CD14-positive monocyte (primary cell): Measurements from ENCODE around the gene PRKX. TPM values are rescaled to one million over a fixed set of nuclear protein-coding genes. Genes with fewer than 3 reads are reported as not detected.

Source experiments
- DNase-seq, 3 donors: peaks; one replicate each; pipeline ENCODE4 v3.0.0-alpha.2; 2011 to 2022
- H2AFZ ChIP-seq: 2 replicates; pipeline ENCODE4 v1.6.0; 2012; ENCODE audit warnings: mild to moderate bottlenecking, low read depth, low read length, inconsistent platforms; ENCODE audit not compliant: insufficient read depth, poor library complexity, severe bottlenecking
- H3K27ac ChIP-seq, 2 donors: 1 replicate in 1 of 2; 2 replicates in 1 of 2; pipeline ENCODE4 v1.5.1; 2012 to 2013; ENCODE audit warnings: low read length in 2 of 2, control low read depth in 1 of 2, inconsistent platforms in 1 of 2, low read depth in 1 of 2, mild to moderate bottlenecking in 1 of 2
- H3K27me3 ChIP-seq, 2 donors: one replicate each; pipeline versions ENCODE4 v1.6.0 to v1.6.1; 2011 to 2013; ENCODE audit warnings: low read length in 2 of 2; ENCODE audit not compliant: control insufficient read depth in 2 of 2, insufficient read depth in 2 of 2
- H3K36me3 ChIP-seq, 2 donors: replicated peaks in 1 of 2; 1 replicate in 1 of 2; 2 replicates in 1 of 2; pipeline versions ENCODE4 v1.5.1 to v1.6.1; 2012 to 2013; ENCODE audit warnings: low read length in 2 of 2, control low read depth in 1 of 2, inconsistent platforms in 1 of 2, mild to moderate bottlenecking in 1 of 2; ENCODE audit not compliant: insufficient read depth in 2 of 2, control insufficient read depth in 1 of 2
- H3K4me1 ChIP-seq, 2 donors: 1 replicate in 1 of 2; 2 replicates in 1 of 2; pipeline versions ENCODE4 v1.5.1 to v1.6.1; 2012 to 2013; ENCODE audit warnings: low read length in 2 of 2, control low read depth in 1 of 2, inconsistent platforms in 1 of 2, mild to moderate bottlenecking in 1 of 2, moderate library complexity in 1 of 2; ENCODE audit not compliant: insufficient read depth in 2 of 2, control insufficient read depth in 1 of 2
- H3K4me2 ChIP-seq: replicated peaks from 2 replicates; pipeline ENCODE3; 2012; ENCODE audit warnings: low read length, moderate library complexity, mild to moderate bottlenecking; ENCODE audit not compliant: poor library complexity, severe bottlenecking; ENCODE audit errors: extremely low read depth
- H3K4me3 ChIP-seq, 3 experiments: fragments of 200-600 bp in 1 of 3; sonication (generic) in 1 of 3; replicated peaks in 1 of 3; 1 replicate in 2 of 3; 2 replicates in 1 of 3; pipeline ENCODE4 v1.5.1; 2011 to 2013; ENCODE audit warnings: low read length in 3 of 3, mild to moderate bottlenecking in 3 of 3, control low read depth in 2 of 3, low read depth in 2 of 3, inconsistent platforms in 1 of 3, moderate library complexity in 1 of 3
- H3K79me2 ChIP-seq: 2 replicates; pipeline ENCODE4 v1.6.0; 2012; ENCODE audit warnings: mild to moderate bottlenecking, control low read depth, inconsistent platforms, low read length, moderate library complexity; ENCODE audit not compliant: insufficient read depth
- H3K9ac ChIP-seq: 2 replicates; pipeline ENCODE4 v1.6.0; 2017; ENCODE audit warnings: low read length, mild to moderate bottlenecking; ENCODE audit not compliant: insufficient read depth, poor library complexity, severe bottlenecking
- H3K9me3 ChIP-seq, 2 donors: replicated peaks in 1 of 2; 1 replicate in 1 of 2; 2 replicates in 1 of 2; pipeline versions ENCODE4 v1.5.1 to v1.6.1; 2012 to 2013; ENCODE audit warnings: low read length in 2 of 2, control low read depth in 1 of 2; ENCODE audit not compliant: control insufficient read depth in 1 of 2, insufficient read depth in 1 of 2
- H4K20me1 ChIP-seq: 2 replicates; pipeline ENCODE4 v1.6.0; 2012; ENCODE audit warnings: mild to moderate bottlenecking, low read length, control low read depth, moderate library complexity; ENCODE audit not compliant: insufficient read depth
- H3K27ac Mint-ChIP-seq, 7 donors: one replicate each; pipeline ENCODE4 v1.8.0; 2020; ENCODE audit warnings: mild to moderate bottlenecking in 7 of 7, mixed read lengths in 7 of 7, moderate library complexity in 6 of 7, inconsistent platforms in 2 of 7
- H3K27me3 Mint-ChIP-seq, 3 donors: one replicate each; pipeline ENCODE4 v1.8.0; 2021 to 2022; ENCODE audit warnings: low read depth in 3 of 3, mild to moderate bottlenecking in 3 of 3, mixed read lengths in 3 of 3, moderate library complexity in 3 of 3, inconsistent platforms in 1 of 3
- H3K36me3 Mint-ChIP-seq, 2 donors: one replicate each; pipeline ENCODE4 v1.8.0; 2020; ENCODE audit warnings: mixed read lengths in 2 of 2, inconsistent platforms in 1 of 2, mild to moderate bottlenecking in 1 of 2
- H3K4me1 Mint-ChIP-seq: one replicate; pipeline ENCODE4 v1.8.0; 2020; ENCODE audit warnings: mild to moderate bottlenecking, mixed read lengths
- H3K4me3 Mint-ChIP-seq, 2 donors: one replicate each; pipeline ENCODE4 v1.8.0; 2020; ENCODE audit warnings: mild to moderate bottlenecking in 2 of 2, mixed read lengths in 2 of 2, moderate library complexity in 1 of 2
- H3K9me3 Mint-ChIP-seq, 7 donors: one replicate each; pipeline ENCODE4 v1.8.0; 2020 to 2022; ENCODE audit warnings: mixed read lengths in 7 of 7, mild to moderate bottlenecking in 6 of 7, moderate library complexity in 6 of 7, inconsistent platforms in 2 of 7
- WGBS: methylation state at CpG from one replicate; pipeline ENCODE4 v1.1.5; 2013; ENCODE audit warnings: missing lambda C conversion rate; ENCODE audit not compliant: insufficient coverage; 5-methylcytosine and 5-hydroxymethylcytosine counted together
- intact Hi-C, 2 donors: fragments of 100-400 bp; cut with micrococcal nuclease; formaldehyde crosslinking; loops; one replicate each; pipeline versions ENCODE4 v1.15.0 to v1.15.1; 2023
- polyA minus RNA-seq: library from RNA; depleted of rRNA, polyadenylated mRNA; stranded (reverse); fragments of >200 nt; gene quantifications from 2 replicates; pipeline ENCODE4 v1.2.3, GENCODE V29; 2012
- polyA plus RNA-seq, 3 donors: library from polyadenylated mRNA; depleted of rRNA in 1 of 3; unstranded in 2 of 3; stranded (reverse) in 1 of 3; fragments of 300-500 nt in 2 of 3; fragments of >200 nt in 1 of 3; fragmentation: Illumina TruSeq in 2 of 3; gene quantifications; 1 replicate in 2 of 3; 2 replicates in 1 of 3; pipeline ENCODE4 v1.2.3, GENCODE V29; 2012 to 2021
- total RNA-seq, 12 experiments: library from RNA in 1 of 12; stranded (reverse) in 1 of 12; fragments of 120-200 nt in 1 of 12; gene quantifications; one replicate each; pipeline ENCODE4 v1.2.4 and lab custom pipeline; 2013 to 2026; ENCODE audit warnings: mixed read lengths in 6 of 12, inconsistent platforms in 1 of 12
- TF ChIP-seq, protein P1 (sequence below): fragments of 200-600 bp; IDR thresholded peaks from one replicate; pipeline ENCODE4 v1.8.0; 2022; ENCODE audit warnings: antibody characterized with exemption, mild to moderate bottlenecking

PRKX gene
- total RNA-seq (2013) = 32.0 TPM
- polyA plus RNA-seq = 10 to 100 TPM; 41.6 to 47.0 (median 46.2) TPM
- polyA minus RNA-seq = 17.2 and 23.4 TPM in 2 replicates
- 6.4 to 53.8 (median 33.1) reads per million in 11 experiments for total RNA-seq (lab: John Stamatoyannopoulos, UW)

DNA sequence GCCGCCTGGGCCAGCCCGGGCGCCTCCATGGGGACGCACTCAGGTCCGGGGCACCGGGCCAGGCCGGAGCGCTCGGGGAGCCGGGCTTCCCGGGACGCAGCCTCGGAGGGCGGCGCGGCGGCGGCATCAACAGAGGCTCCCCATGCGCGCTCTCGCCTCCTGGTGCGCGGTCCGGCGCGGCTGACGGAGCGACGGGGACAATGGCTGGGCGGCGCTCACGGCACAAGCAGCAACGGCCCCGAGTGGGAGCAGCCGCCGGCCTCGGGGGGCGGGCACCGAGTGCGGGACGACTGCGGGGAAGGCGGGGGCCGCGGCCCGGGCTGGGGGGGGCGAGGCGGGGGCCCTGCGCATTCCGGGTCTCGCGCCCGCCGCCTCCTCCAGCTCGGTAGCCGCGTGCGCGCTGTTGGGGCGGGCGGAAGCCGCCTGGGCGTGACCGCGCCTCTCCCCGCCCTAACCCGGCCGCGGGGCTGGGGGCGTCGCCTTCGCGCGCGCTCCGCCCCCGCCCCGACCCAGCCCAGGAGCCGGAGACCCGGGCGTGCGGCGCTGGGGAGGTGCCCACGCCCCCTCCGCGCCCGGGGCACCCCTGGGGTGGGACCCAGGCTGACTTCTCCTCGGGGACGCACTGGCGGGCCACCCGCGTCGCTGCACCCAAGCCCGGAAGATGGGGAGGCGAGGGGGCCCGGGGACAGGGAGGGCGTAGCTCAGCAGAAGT is at the start of gene PRKX:
PRKX (minus strand) TSS at position 425 of the 712 bp plus-strand sequence; CDS start at position 29, 396 bp downstream.
- Mint-ChIP-seq H3K27me3 (peaks cover 0 to 8% (median 0%) of the 10 kb centered on the region in 3 donors), H3K9me3 (peaks cover 0 to 6% (median 3%) of the 10 kb centered on the region in 7 donors), H3K36me3 (peaks cover 0 to 15% of the 10 kb centered on the region in 2 donors), H3K27ac (peak within 1 kb of the TSS in 6 of 7 donors; percentile 41 to 83 (median 67)), H3K4me1 (peaks cover 17% of the 10 kb centered on the region), H3K4me3 (peak within 1 kb of the TSS; percentile 95 to 96)
- TF ChIP-seq, protein P1, sequence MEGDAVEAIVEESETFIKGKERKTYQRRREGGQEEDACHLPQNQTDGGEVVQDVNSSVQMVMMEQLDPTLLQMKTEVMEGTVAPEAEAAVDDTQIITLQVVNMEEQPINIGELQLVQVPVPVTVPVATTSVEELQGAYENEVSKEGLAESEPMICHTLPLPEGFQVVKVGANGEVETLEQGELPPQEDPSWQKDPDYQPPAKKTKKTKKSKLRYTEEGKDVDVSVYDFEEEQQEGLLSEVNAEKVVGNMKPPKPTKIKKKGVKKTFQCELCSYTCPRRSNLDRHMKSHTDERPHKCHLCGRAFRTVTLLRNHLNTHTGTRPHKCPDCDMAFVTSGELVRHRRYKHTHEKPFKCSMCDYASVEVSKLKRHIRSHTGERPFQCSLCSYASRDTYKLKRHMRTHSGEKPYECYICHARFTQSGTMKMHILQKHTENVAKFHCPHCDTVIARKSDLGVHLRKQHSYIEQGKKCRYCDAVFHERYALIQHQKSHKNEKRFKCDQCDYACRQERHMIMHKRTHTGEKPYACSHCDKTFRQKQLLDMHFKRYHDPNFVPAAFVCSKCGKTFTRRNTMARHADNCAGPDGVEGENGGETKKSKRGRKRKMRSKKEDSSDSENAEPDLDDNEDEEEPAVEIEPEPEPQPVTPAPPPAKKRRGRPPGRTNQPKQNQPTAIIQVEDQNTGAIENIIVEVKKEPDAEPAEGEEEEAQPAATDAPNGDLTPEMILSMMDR = no peak
- peaks cover 28% of the 10 kb centered on the region for H4K20me1 ChIP-seq
- intact Hi-C loops = loop anchor here in 1 of 2 donors (5.0 kb wide), 1 partner anchor 51 kb away; no protein-coding TSS in a partner anchor
- H3K4me1 ChIP-seq = peaks cover 14 to 31% of the 10 kb centered on the region in 2 donors
- no peaks in the 10 kb centered on the region for H3K9me3 ChIP-seq
- H3K27ac ChIP-seq = peak within 1 kb of the TSS in 1 of 2 donors; percentile 70
- H3K36me3 ChIP-seq = no peaks in the 10 kb centered on the region
- DNase-seq = peak; percentile 20 to 45 (median 24)
- peak within 1 kb of the TSS; percentile 68 to 89 (median 83) for H3K4me3 ChIP-seq
- peak within 1 kb of the TSS; percentile 72 for H3K9ac ChIP-seq
- peak within 1 kb of the TSS; percentile 95 for H3K4me2 ChIP-seq
- H3K27me3 ChIP-seq = no peaks in the 10 kb centered on the region
- H2AFZ ChIP-seq = peak within 1 kb of the TSS; percentile 93
- peaks cover 49% of the 10 kb centered on the region for H3K79me2 ChIP-seq
- 0% methylated on average over 69 of the region's 97 CpGs for WGBS

DNA sequence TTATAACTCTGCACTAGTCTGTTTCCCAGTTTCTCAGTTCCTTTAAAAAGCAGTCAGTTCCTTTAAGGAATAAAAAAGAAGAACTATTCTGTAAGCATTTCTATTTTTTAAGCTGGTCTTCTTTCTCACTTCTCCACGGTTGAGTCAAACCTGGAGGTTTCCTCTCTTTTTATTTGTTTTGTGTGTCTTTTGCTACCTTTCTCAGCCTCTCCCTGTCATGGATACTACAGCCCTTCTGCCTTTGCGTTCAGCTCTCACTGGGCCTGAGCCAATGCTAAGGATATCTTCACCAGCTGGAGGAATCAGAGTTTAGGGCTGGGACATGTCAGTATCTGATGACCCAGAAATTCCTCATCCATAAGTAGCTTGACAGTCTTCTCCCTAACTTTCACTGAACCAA is 49.7 kb upstream of the PRKX start:
- Mint-ChIP-seq H3K9me3 (peaks cover 0 to 2% (median 0%) of the 10 kb centered on the region in 7 donors), H3K27ac (peak overlapping the region in 5 of 7 donors; percentile 46 to 87 (median 64)), H3K4me3 (peak overlapping the region in 1 of 2 donors; percentile 27), H3K36me3 (no peaks in the 10 kb centered on the region), H3K4me1 (peaks cover 18% of the 10 kb centered on the region), H3K27me3 (no peaks in the 10 kb centered on the region)
- peak in 1 of 3 donors; percentile 0 for DNase-seq
- no CpG with 5 or more reads among the region's 2 CpGs for WGBS
- TF ChIP-seq, protein P1 = no peak
- no peak overlapping the region for H2AFZ ChIP-seq
- no peaks in the 10 kb centered on the region for H4K20me1 ChIP-seq
- no peak overlapping the region for H3K27ac ChIP-seq
- H3K4me1 ChIP-seq = peaks cover 9 to 10% of the 10 kb centered on the region in 2 donors
- no peaks in the 10 kb centered on the region for H3K27me3 ChIP-seq
- H3K79me2 ChIP-seq = no peaks in the 10 kb centered on the region
- intact Hi-C loops = no loop called here
- no peaks in the 10 kb centered on the region for H3K9me3 ChIP-seq
- H3K4me2 ChIP-seq = no peak overlapping the region
- no peaks in the 10 kb centered on the region for H3K36me3 ChIP-seq
- no peak overlapping the region for H3K4me3 ChIP-seq
- H3K9ac ChIP-seq = no peak overlapping the region
